NCI-H2227 treated with DMSO at 0.1 percent for 48 hours (cell line): ENCODE data around the gene LSM12.
"Not testable (repeated sequence)": the region's sequence is repeated elsewhere in the genome, so short reads cannot be mapped to it uniquely, and the experiment has no call there.

ENCODE experiments used
- DNase-seq: peaks from one replicate; lab custom pipeline; 2025; lab: John Stamatoyannopoulos, UW

LSM12 gene

DNA sequence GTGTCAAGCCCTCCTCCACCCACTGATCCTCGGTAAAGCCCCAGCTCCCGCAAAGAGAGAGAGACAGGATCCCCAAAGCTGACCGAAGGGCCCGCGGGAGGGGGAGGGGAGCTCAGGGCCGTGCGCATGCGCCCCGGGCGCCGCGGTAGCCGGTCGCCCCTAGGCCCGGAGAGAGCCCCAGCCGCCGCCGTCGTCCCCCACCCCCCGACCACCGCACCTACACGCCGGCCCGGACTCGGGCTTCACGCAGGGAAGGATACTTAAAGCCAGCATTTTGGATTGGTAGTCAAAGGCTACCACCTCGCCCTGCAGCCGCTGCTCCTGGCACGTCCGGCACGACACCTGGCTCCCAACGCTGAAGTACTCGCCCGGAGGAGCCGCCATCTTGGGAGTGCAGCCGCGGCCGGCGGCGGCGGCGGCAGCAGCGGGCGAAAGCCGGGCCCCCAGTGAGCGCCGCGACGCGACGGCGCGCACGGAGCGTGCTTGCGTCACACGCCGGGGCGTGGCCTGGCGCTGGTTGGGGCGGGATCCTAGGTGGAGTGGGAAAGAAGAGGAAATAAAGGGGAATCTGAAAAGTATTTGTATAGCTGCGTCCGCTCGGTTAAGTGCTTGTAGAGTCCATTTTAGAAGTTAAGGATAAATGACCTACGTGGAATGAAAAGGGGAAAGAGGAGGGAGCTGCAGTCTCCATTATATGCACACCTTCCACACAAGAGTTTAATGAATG lies at the start of gene LSM12:
TSS of gene LSM12 (minus strand) at position 468 of the 727 bp plus-strand sequence. CDS start at position 384, 84 bp downstream.
- DNase-seq: peak; percentile 89

DNA sequence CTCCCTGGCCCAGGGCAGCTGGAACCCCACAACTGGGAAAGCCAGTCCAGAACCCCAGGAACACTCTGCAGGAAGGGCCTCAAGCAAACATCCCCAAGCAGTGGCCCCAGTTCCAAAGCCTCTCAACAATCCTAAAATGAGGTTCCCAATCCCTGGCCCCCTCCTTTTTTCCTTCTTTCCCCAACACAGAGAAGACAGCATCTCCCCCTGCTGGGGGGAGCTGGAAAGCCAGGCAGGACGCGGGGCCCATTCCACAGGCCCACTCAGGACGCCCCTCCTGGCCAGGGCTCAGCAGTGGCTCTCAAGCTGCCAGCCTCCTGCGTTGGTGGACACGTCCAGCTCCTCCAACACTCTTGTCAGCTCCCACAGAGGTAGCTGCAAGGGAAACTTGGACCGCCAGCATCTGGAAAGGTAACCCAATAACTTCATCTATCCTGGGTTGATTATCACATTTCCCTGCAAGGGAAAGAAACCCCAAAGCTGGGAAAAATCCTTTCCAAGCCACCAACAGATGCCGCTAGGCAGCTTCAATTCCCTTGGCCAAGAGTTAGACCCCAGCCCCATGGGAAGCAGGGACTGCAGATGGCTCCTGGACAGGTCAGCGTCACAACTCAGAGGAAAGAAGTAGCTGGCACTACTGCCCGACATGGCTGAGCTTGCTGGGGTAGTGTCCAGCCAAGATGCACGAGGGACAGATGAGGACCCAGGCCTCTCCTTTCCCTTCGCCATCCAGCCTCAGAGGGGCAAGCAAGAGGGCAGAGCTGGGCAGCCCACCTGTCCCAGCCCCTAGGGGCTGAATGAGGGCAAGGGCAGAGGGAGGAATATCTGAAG lies 49.3 kb upstream of the LSM12 start:
- DNase-seq: peak; percentile 24

DNA sequence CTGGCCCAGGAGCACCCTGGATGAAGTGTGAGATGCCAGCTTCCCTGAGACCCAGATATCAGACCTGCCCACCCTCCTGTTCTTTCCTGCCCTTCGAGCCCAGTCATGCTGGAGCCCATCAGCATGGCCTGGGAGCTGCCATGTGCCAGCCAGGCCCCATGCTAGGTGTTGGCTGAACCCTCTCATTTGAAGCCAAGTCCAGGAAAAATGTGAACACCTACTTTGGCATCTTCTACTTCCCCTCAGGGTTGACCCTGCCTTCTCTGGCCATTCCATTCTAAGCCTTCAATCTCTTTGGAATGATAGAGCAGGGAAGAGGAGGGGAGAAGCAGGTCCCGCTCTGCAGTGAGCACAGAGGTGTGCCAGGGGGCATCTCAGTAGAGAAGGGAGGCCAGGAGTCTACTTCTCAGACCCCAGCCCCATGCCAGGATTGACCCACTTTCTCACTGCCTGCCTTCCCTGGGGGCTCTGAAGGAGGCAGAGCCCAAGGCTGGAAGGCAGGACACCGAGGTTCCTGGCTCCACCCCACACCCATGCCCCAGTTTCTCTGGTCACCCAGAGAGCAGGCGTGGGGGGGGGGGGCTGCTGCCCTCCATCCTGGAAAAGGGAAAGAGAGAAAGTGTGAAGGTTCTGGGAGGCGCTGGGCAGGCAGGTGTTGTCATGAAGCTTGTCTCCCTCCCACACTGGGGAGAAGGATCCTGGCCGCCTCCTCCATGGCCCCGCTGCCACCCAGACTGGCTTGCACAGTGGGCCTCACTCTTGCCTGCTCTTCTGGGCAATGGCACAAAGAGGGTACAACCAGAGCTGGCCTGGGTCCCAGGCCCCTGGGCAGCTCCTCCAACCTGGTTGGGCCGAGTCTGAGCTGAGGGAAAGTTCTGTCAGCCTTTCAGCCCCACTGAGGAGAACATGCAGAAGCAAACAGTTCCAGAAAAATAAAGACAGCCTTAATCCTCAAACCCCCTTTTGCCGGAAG lies 47.7 kb upstream of the LSM12 start:
- DNase-seq: no peak

DNA sequence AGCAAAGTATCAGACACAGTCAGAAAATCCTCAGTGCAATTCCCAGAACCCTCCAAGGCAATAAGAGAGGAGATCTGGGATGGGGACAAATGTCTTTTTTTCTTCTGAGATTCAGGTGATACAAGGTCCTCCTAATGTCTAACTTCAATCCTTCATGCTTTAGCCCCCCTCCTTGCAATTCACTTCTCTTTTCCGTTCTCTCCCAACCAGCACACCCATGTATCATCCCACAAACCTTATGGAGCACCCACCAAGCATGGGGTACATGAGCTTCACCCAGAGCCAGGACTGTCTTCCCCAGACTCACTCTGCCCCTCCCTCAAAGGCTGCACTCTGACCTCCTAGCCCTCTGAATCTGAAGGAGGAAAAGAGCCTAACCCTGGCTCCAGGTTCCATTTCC lies 46.9 kb upstream of the LSM12 start:
- DNase-seq: no peak

DNA sequence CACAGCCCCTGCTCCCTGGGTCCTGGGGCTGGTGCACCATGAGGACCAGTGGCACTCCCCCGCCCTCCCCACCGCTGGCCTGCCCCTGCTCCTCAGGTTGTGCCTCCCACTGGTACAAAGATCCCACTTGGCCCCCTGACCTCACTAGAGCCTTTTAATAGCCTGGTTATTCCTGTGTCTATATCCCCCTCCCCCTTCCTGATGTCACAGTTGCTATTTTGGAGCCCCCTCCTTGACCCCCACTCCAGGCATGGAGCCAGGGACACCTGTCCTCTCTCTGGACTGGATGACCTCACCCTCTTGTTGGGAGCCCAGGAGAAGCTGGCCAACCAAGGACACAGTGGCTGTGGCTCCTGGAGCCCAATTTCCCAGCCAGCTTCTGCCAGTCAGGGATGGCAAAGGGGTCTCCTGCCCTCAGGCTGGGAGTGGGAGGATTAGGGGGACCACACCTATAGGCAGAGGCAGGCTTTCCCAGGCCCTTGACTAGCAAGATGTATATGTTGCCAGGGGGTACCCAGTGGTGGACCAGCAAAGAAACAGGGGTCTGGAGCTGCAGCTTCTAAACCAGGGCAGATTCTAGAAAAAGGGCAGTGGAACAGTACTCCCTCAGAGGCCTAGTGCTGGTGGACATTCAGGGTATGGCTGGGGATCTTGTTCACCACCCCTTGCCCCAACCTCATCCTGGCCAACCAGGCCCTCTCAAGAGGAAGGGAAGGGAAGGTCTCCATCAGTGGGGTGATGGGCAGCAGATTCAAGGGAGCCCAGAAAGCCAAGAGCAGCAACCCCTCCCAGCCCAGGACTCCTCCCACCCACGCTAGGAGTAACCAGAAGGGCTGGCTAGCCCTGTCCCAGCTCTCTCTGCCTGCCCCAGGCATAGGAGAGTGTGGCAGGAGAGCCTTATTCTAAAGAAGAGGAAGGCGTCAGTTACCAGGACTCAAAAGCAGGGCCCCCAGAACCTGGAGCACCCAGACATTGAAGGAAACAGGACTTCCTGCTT lies 46.1 kb upstream of the LSM12 start:
- no peak for DNase-seq

DNA sequence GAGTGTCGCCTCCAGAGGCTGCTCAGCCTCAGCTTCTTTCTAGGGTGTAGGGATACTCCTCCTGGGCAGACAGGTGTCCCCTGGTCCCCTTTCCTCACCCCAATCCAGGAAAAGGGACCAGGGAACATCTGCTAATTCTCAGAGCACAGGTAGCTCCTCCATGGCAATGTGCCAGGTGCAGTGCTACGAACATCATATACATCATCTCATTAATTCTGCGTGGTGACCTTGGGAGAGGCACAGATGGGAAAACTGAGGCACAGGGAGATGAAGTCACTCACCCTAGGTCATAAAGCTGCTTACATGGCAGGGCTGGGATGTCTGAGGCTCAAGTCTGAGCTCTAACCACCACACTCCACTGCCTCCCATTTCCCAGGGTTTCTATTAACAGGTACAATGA lies 45.3 kb upstream of the LSM12 start:
- DNase-seq: no peak

DNA sequence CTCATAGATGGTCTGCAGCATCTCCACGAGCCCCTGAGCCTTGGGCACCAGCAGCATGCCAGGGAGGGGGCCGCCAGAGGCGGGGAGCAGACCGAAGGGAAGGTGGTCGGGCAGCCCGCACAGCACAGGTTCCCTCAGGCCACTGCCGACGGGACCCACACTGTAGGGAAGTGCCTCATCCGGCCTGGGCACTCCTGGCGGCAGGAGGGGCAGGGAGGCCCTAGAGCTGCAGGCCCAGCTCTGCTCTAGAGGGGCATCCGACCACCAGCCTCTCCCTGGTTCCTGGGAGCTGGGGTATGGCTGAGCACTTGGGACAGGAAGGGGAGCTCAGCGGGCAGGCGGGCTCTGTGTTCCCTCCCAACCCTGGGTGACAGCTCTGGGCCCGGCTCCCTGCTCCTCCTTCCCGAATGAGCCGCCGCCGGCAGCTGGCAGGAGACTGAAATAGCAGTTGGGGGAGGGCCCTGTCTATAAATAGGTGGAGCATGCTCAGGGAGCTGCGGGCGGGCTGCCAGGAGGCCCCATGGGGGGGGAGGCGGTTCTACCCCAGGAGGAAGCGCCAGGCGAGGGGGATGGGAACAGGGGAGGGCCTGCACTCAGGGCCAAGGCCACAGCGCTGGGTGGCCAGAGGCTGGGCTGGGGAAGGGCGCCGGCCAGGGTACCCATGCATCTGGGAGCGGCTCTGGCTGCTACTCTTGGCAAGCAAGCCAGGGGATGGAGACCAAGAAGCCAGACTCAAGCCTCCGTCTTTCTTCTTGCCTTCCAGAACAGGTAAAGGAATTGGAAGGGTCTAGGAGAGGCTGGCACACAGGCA lies 44.6 kb upstream of the LSM12 start:
- peak; percentile 87 for DNase-seq

DNA sequence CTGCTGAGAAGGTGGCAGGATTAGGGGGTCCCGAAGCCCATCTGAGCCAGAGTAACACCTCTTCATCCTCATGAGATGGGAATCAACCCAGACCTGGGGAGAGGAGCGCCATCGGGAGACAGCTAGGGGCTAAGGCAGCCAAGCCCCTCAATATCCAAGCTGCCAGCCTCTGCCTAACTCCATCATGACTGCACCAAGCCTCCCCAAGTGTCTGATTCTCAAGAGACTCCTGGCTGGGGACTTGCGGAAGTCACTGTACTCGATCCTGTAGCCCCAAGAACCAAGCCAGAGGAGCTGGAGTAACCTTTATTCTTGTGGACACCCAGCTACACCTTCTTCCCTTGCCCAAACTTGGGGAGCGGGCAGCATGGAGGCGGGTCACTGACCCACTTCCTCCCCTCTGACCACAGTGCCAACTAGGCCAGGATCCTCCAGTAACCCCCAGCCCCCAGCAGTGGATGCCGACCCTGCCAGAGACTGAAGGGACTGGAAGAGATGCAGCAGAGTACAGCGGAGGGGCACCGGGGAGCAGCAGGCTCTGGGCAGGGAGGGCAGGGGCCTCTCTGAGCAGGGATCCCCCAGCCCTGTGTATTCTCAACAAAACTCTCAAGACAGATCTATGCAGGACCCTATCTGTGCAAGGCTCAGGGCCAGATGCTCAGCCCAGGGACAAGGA lies 43.7 kb upstream of the LSM12 start:
- DNase-seq: no peak

DNA sequence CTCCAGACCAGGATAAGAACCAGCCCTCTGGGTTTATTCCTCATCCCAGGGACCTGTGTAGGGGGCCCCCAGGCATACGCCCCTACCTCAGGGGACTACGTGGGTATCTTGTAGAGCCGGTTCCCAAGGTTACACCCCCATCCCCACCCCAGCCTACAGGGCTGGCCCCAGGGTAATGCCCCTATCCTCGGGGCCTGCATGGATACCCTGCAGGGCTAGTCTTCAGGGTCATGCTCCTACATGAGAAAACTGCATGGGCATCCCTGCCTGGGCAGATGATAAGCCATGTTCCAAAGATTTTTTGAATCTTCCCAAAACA lies 42.8 kb upstream of the LSM12 start:
- DNase-seq: no peak

DNA sequence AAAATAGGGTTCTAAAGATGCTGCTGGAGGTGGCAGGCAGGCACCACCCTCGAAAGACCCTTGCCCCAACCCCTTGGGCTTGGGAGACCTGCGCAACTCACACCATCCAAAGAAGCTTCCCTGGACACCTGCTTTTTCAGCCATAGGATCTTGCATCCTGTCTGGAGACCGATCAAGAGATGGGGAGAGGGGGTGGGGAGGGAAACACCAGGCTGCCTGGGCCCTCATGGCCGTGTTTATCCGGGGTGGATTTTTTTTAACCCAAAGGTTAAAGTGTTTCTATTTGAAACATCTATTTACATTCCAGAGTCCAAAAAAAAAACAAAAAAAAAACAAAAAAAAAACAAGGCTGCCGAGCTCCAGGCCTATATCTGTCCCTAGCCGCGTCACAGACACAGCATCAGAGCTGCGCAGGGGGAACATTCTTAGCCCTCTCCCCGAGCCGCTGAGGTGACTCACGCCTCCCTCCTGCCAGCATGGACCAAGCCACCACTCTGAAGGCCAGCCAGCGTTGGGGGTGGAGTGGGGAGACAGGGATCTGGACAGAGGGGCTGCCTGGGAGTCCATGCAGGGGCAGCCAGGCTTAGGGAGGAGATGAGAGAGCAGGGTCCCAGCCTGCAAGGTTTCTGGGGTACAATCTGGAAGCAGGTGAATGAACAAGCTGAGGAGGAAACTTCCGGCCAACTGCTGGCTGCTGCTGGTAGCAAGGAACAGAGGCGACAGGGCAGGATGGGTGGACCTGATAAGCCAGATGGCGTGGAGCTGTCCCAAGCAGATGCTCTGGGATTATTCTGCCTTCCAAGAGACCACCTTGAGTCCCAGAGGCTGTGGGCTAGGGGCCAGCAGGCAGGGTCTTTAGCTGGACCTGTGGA lies 42.2 kb upstream of the LSM12 start:
- peak; percentile 25 for DNase-seq

DNA sequence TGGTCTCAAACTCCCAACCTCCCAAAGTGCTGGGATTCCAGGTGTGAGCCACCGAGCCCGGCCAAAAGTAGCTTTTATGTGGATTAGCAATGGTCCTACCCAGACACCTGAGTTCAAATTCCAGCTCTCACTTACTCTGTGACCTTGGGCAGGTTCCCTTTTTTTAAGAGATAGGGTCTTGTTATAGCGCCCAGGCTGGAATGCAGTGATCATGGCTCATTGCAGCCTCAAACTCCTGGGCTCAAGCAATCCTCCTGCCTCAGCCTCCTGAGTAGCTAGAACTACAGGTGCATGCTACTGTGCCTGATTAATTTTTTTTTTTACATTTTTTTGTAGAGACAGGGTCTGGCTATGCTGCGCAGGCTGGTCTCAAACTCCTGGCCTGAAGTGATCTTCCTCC lies 40.3 kb upstream of the LSM12 start:
- no peak for DNase-seq

DNA sequence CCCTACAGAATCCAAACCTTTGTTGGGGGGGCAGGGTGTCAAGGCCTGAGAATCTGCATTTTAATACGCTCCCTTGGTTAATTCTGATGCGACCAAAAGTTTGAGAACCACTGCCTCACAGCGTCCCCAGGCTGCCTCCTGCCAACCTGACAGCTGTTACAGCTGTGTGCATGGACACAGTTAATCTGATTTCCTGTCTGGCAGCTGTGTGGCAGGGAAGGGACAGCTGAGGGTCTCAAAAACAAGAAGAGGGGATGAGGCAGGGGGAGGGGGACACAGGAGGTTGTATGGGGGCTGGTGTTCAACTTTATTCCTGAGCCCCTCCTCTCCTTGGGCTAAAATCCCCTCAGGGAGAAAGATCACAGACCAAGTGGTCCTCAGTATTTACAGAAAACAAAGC lies 39.5 kb upstream of the LSM12 start:
- no peak for DNase-seq

DNA sequence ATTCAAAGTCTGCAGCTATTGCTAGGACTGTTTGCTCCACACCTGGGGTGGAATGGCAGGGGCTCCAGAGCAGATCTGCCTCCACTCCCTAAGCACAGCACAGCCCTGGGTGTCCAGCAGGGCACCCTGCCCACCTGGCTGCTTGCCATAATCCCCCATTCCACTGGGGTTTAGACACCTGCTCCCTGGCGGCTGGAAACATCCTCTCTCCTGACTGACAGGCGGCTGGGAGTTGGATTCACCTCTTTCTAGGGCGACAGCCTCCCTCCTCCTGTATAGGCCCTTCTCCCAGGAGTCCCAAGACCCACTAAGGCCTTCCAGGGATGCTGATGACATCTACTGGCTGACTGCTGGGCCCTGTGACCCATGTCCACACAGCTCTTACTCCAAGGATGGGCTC lies 39.0 kb upstream of the LSM12 start:
- no peak for DNase-seq

DNA sequence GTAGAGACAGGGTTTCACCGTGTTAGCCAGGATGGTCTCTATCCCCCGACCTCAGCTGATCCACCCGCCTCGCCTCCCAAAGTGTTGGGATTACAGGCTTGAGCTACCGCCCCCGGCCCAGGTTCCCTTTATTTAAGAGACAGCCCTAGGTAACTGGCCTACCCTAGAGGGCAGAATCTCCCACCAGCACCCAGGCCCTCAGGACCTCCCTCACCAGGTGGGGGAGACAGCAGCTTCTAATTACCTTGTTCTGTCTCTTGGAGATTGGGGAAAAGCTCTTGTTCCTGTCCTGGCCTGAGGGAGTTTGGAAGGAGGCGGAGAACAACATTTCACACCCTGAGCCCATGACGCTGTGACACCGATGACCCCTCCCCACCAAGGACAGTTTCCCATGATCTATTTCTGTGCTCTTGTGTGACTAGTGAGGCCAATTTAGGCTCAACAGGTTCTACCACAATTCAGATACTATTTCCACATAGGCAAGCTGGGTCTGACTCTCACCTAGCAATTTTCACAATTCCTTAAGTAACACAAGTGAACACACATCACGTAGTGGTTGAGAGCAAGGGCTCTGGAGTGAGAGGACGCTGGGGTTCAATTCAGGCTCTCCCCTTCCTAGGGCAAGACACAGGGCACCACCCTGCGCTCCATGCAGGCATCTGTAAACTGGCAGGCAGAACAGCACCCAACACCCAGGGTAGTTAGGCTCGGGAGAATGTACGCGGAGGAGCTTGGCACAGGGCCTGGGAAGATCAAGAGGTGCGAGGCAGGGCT lies 36.6 kb upstream of the LSM12 start:
- no peak for DNase-seq

DNA sequence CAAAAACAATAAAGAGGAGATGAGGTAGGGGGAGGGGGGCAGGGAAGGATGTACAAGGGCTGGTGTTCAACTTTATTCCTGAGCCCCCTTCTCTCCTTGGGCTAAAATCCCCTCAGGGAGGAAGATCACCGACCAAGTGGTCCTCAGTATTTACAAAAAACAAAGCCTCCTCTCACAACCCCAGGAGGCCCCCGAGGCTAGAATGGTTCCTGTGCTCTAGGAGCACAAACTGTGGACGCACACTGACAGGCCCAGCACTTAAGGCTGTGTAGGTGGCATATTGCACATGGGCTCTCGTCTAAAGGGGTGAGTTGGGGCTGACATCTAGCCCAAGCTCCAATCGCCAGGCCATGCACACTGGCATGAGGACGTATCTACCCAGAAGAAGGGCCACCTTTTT lies 35.4 kb upstream of the LSM12 start:
- not testable (repeated sequence) for DNase-seq

DNA sequence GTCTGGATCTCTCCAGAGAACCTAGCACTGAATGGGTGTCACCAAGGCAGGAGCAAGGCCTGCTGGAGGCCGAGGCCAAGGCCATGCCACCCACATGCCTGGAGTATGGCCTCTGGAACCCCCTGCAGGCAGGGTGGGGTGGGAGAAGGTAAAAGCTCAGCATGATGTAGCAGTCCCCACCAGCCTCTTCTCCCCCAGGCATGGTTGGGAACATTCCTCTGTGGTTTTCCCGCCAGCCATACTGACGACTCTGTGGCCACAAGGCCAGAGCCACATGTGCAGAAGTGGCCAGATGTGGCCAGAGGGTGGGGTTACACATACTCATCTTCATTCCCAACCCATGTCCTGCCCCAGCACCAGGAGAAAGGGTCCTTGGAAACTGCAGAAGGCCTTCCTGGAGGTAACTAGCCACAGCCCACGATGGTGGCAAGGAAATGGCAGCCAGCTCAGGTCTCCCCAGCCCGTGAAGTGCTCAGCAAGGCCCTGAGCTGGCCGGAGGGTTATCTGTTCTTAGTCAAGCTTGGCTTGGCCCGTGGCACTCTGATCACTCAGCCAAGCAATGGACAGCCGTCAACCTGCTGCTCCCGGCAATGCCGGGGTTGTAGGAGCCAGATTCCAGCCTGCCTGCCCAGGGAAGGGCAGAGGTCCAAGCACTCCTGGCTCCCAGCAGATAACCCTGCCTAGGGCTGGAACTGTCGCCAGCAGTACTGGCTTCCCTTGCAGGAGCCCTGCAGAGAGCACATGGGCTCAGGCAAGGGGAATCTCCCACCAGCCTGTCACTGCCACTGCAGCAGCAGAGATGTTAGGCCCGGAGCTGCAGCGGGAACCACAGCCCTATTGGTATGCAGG lies 30.9 kb upstream of the LSM12 start:
- no peak for DNase-seq
